Mucosa of descending colon (tissue), 3 donors: ENCODE measurements around the gene C14orf119. TPM values are rescaled to one million over a fixed set of nuclear protein-coding genes. Genes with fewer than 3 reads are reported as not detected.

ENCODE experiments used
- ATAC-seq: fragments of 200-7000 bp; cut with Tn5 transposase; one replicate; pipeline ENCODE4 v1.9.1; 2020; ENCODE audit warnings: mild to moderate bottlenecking, moderate library complexity
- DNase-seq, 3 donors: peaks; one replicate each; pipeline ENCODE4 v3.0.0-alpha.2; 2020
- H3K36me3 ChIP-seq: fragments of 200-600 bp; one replicate; pipeline ENCODE4 v1.8.0; 2021; ENCODE audit warnings: low read depth, mild to moderate bottlenecking
- H3K4me1 ChIP-seq: fragments of 200-600 bp; one replicate; pipeline ENCODE4 v1.8.0; 2021; ENCODE audit warnings: low read depth, mild to moderate bottlenecking
- H3K4me3 ChIP-seq: fragments of 200-600 bp; one replicate; pipeline ENCODE4 v1.8.0; 2021; ENCODE audit warnings: mild to moderate bottlenecking
- H3K9me3 ChIP-seq: fragments of 200-600 bp; one replicate; pipeline ENCODE4 v1.8.0; 2021; ENCODE audit warnings: mild to moderate bottlenecking
- intact Hi-C, 2 donors: fragments of 100-400 bp; cut with DNase I in 1 of 2; cut with micrococcal nuclease in 1 of 2; formaldehyde crosslinking; loops; one replicate each; pipeline versions ENCODE4 v1.11.0 to v1.11.1; 2022; cut with DNase I, micrococcal nuclease
- total RNA-seq, 3 donors: library from RNA; stranded (reverse); fragmentation: NEBNext Ultra II Directional in 2 of 3; extraction: Animal tissue kit (Norgen Biotek cat#: 25700) in 2 of 3; gene quantifications; one replicate each; pipeline versions ENCODE4 v1.2.1 to v1.2.4, GENCODE V29; 2021 to 2023
- TF ChIP-seq, protein P1 (sequence below): fragments of 200-600 bp; IDR thresholded peaks from one replicate; pipeline ENCODE4 v1.8.0; 2022; ENCODE audit warnings: antibody characterized with exemption, mild to moderate bottlenecking
- donor health status: DM: no; HTN: no; CAD: no; lungs with moderate emphysema.
- donor health status: DM: no; HTN: no; CAD: no.
- donor health status: DM: no; HTN: yes; CAD: no.

The C14orf119 gene
- total RNA-seq, 3 donors from 2014 or later: 46.6 to 48.3 (median 48.0) TPM

DNA sequence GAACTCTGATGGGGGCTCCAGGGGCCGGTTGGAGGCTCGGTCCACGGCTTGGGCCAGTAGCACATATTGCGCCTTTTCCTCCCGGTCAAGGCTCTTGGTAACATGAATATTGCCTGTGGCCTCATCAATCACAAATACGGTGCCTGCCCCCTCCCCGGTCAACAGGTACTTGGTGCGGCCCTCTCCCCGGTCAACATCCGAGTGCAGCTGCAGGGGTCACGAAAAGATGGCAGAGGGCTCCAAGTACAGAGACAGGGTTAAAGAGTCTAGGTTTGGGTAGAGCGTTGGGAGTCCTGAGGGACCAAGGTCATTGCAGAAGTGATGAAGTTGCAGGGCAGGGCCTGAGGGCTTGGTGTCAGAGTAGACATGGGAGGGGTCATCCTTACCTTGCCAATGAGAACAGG, 40.2 kb upstream of the C14orf119 start:
- no peak overlapping the region for H3K4me3 ChIP-seq
- ATAC-seq (no peak), DNase-seq (no peak)
- TF ChIP-seq, protein P1, sequence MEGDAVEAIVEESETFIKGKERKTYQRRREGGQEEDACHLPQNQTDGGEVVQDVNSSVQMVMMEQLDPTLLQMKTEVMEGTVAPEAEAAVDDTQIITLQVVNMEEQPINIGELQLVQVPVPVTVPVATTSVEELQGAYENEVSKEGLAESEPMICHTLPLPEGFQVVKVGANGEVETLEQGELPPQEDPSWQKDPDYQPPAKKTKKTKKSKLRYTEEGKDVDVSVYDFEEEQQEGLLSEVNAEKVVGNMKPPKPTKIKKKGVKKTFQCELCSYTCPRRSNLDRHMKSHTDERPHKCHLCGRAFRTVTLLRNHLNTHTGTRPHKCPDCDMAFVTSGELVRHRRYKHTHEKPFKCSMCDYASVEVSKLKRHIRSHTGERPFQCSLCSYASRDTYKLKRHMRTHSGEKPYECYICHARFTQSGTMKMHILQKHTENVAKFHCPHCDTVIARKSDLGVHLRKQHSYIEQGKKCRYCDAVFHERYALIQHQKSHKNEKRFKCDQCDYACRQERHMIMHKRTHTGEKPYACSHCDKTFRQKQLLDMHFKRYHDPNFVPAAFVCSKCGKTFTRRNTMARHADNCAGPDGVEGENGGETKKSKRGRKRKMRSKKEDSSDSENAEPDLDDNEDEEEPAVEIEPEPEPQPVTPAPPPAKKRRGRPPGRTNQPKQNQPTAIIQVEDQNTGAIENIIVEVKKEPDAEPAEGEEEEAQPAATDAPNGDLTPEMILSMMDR: no peak
- intact Hi-C loops: loop anchor here in 1 of 2 donors (5.0 kb wide), 1 partner anchor 68 kb away; no protein-coding TSS in a partner anchor
- peaks cover 12% of the 10 kb centered on the region for H3K4me1 ChIP-seq
- no peaks in the 10 kb centered on the region for H3K9me3 ChIP-seq
- no peaks in the 10 kb centered on the region for H3K36me3 ChIP-seq

DNA sequence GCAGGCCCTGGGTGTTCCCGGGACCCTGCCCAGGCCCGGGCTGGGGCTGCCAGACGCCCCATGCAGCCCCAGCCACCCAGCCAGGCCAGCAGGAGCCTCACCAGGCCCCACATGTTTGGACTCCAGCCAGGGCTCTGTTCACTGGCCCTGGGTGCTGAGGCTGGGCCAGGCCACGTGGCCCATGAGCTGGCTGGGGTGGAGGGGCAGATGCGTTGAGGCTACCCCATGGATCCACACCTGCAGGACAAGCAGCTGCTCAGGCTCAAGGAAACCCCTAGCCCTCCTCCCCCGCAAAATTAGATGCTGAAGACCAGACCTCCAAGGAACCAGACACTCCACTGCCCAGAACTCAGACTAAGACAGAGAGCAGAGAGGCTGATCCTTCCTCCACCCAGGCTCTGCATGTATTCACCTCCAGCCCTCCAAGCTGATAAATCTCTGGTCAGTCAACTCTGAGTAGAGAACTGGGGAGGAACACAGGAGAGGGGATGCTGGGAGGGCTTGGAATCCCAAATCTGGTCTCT, 39.6 kb upstream of the C14orf119 start:
- no peak for ATAC-seq
- TF ChIP-seq, protein P1: no peak
- intact Hi-C loops: loop anchor here in 1 of 2 donors (5.0 kb wide), 1 partner anchor 68 kb away; no protein-coding TSS in a partner anchor
- Histone ChIP-seq H3K4me3 (no peak overlapping the region), H3K36me3 (peaks cover 3% of the 10 kb centered on the region), H3K4me1 (peaks cover 12% of the 10 kb centered on the region), H3K9me3 (no peaks in the 10 kb centered on the region)
- DNase-seq: no peak

DNA sequence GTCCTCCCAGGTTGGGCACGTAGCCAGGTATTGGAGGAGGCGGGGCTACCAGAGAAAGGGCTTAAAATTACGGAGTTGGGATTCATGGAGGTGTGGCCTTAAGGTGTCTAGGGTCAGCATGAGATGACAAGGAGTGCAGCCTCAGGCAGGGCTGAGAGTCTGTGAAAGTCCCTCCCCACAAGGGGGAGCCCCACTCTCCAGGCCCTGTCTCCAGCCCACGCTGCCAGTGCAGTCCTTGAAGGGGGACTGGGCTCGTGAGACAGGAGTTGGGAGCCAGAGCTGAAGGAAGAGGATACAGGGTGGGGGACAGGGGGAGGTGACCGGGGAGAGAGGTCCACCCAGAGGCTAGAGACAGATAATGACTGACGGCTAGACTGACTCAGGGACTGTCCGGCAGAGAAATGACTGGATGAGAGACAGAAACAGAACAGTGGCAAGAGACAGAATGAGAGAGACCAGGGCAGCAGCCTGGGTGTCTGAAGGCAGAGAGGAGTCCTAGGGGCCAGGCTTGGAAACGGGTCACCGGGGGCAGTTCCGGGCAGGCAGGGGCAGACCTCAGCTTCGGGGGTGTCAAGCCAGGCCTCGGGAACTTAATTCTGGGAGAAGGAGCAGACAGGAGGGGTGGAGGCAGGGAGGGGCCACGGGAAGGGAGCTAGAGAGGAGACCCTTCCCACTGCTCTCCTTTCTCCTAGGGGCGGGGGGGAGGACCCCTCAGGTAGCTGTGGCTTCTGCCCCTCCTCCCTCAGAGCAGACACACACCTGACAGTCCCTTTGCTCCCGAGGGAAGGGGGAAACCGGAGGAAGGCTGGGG, 39.0 kb upstream of the C14orf119 start:
- peak; percentile 66 for ATAC-seq
- Histone ChIP-seq H3K36me3 (peaks cover 9% of the 10 kb centered on the region), H3K4me3 (no peak overlapping the region), H3K9me3 (no peaks in the 10 kb centered on the region), H3K4me1 (peaks cover 12% of the 10 kb centered on the region)
- TF ChIP-seq, protein P1: peak; percentile 77
- intact Hi-C loops: loop anchor here in 1 of 2 donors (5.0 kb wide), 1 partner anchor 69 kb away; no protein-coding TSS in a partner anchor
- DNase-seq: peak in 2 of 3 donors; percentile 75 to 79

DNA sequence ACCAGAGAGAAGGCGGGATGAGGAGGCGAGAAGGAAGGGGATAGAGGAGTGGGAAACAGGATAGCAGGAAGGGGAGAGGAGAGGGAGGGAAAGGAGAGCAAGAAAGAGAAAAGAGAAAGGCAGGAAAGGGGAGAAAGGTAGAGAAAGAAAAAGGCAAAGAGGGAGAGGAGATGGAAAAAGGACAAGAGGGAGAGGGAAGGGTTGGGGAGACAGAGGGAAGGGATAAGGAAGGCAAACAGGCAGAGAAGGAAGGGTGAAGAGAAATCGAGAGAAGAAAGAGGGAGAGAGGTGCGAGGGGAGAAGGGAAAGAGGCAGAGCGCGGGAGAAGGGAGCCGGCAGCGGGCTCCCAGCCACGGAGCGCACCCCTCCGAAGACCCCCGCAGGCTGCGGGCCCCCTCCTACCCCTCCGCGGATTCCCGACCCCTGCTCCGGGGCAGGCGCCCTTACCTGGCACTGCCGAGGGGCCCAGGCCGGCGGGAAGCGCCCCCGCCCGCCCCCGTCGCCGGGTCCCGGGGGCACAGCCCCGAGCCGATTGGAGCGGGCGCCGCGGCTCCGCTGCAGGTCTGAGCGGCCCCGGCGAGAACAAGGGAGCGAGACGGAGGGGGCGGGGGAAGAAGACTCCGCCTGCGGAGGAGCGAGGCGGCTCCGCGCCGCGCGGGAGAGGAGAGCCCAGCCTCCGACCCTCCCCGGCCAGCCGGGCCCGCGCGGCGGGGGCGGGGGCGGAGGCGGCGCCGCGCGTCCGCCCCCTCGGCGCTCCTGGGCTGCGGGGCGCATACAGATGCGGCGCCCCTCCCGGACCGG, 38.1 kb upstream of the C14orf119 start, which contains the start of gene CDH24:
Gene CDH24 (minus strand): TSS at position 565 of the 801 bp plus-strand sequence. CDS start 1,787 bp downstream, outside the sequence.
- Histone ChIP-seq H3K4me1 (peaks cover 12% of the 10 kb centered on the region), H3K9me3 (no peaks in the 10 kb centered on the region), H3K4me3 (peak within 1 kb of the TSS; percentile 48), H3K36me3 (peaks cover 9% of the 10 kb centered on the region)
- intact Hi-C loops: loop anchor here in 1 of 2 donors (5.0 kb wide), 1 partner anchor 70 kb away; no protein-coding TSS in a partner anchor
- ATAC-seq (peak; percentile 76), DNase-seq (peak; percentile 79 to 86 (median 83))
- TF ChIP-seq, protein P1: no peak
